ENCODE measurements around the gene APOA4. TPM values are rescaled to one million over a fixed set of nuclear protein-coding genes. Genes with fewer than 3 reads are reported as not detected.

APOA4 gene
- total and polyA plus RNA-seq, 2 donors (not counting 1 experiment from before 2014, with no cell fraction given), result not detected

GRCh38 chr11:116868066-116868465, 45.0 kb upstream of the APOA4 start:
- Histone ChIP-seq H3K4me3 (ENCODE audit: control extremely low read depth in 1 of 5, extremely low read depth in 1 of 5, insufficient read depth in 1 of 5, low read depth in 2 of 5, low read length in 4 of 5) (no peak overlapping the region), H3K36me3 (replicated peaks in 1 of 2; ENCODE audit: control extremely low read depth in 1 of 2, control insufficient read depth in 1 of 2, extremely low read depth in 1 of 2, insufficient read depth in 2 of 2, low read length in 1 of 2) (peaks cover 11 to 96% of the 10 kb centered on the region in 2 experiments), H3K27ac (ENCODE audit: low read length in 2 of 2) (no peak overlapping the region), H2AFZ (ENCODE audit: insufficient read depth, low read depth, low read length, poor library complexity, severe bottlenecking) (no peak overlapping the region), H3K4me2 (replicated peaks; ENCODE audit: low read depth, low read length, poor library complexity, severe bottlenecking) (no peak overlapping the region), H4K20me1 (ENCODE audit: control insufficient read depth, insufficient read depth, low read length, poor library complexity, severe bottlenecking) (no peaks in the 10 kb centered on the region), H3K79me2 (ENCODE audit: control insufficient read depth, insufficient read depth, low read length) (no peaks in the 10 kb centered on the region), H3K4me1 (ENCODE audit: control insufficient read depth in 2 of 2, insufficient read depth in 2 of 2, low read length in 2 of 2) (no peaks in the 10 kb centered on the region), H3K9me3 (ENCODE audit: control extremely low read depth in 1 of 3, control insufficient read depth in 2 of 3, insufficient read depth in 1 of 3, low read length in 2 of 3) (no peaks in the 10 kb centered on the region), H3K27me3 (replicated peaks in 1 of 4; ENCODE audit: control extremely low read depth in 1 of 4, control insufficient read depth in 3 of 4, insufficient read depth in 4 of 4, low read length in 3 of 4) (no peaks in the 10 kb centered on the region), H3K9ac (ENCODE audit: low read length) (no peak overlapping the region)
- DNase-seq (no peak), ATAC-seq (ENCODE audit: low read depth) (no peak)
- no peak overlapping the region for H3K27ac Mint-ChIP-seq
- no peak overlapping the region for H3K4me3 Mint-ChIP-seq
- TF ChIP-seq CTCF (IDR thresholded peaks at IDR 0.05) (no peak), EZH2 (IDR thresholded peaks at IDR 0.05; ENCODE audit: borderline replicate concordance, insufficient read depth, low read depth, low read length, poor library complexity, severe bottlenecking) (no peak)
- no peaks in the 10 kb centered on the region for H3K4me1 Mint-ChIP-seq
- POLR2A ChIA-PET, result no interaction called here
- intact Hi-C loops (cut with micrococcal nuclease), result no loop called here
- H3K9me3 Mint-ChIP-seq (ENCODE audit: insufficient read depth), result no peaks in the 10 kb centered on the region
- CTCF ChIA-PET, result interaction anchor here (4.0 kb wide), 1 partner anchor 12 kb away, joined by 11 read pairs; no protein-coding TSS in a partner anchor
- WGBS (ENCODE audit: insufficient coverage), result 100% methylated on average over 3 of the region's 3 CpGs
- H3K27me3 Mint-ChIP-seq, result no peaks in the 10 kb centered on the region

- Histone ChIP-seq H3K9ac (ENCODE audit: low read length) (no peak overlapping the region), H2AFZ (ENCODE audit: insufficient read depth, low read depth, low read length, poor library complexity, severe bottlenecking) (no peak overlapping the region), H3K4me2 (replicated peaks; ENCODE audit: low read depth, low read length, poor library complexity, severe bottlenecking) (no peak overlapping the region), H3K4me1 (ENCODE audit: control insufficient read depth in 2 of 2, insufficient read depth in 2 of 2, low read length in 2 of 2) (no peaks in the 10 kb centered on the region), H3K4me3 (ENCODE audit: control extremely low read depth in 1 of 5, extremely low read depth in 1 of 5, insufficient read depth in 1 of 5, low read depth in 2 of 5, low read length in 4 of 5) (no peak overlapping the region), H3K27ac (ENCODE audit: low read length in 2 of 2) (no peak overlapping the region), H3K27me3 (replicated peaks in 1 of 4; ENCODE audit: control extremely low read depth in 1 of 4, control insufficient read depth in 3 of 4, insufficient read depth in 4 of 4, low read length in 3 of 4) (no peaks in the 10 kb centered on the region), H3K79me2 (ENCODE audit: control insufficient read depth, insufficient read depth, low read length) (no peaks in the 10 kb centered on the region), H4K20me1 (ENCODE audit: control insufficient read depth, insufficient read depth, low read length, poor library complexity, severe bottlenecking) (no peaks in the 10 kb centered on the region), H3K36me3 (replicated peaks in 1 of 2; ENCODE audit: control extremely low read depth in 1 of 2, control insufficient read depth in 1 of 2, extremely low read depth in 1 of 2, insufficient read depth in 2 of 2, low read length in 1 of 2) (peaks cover 8 to 95% of the 10 kb centered on the region in 2 experiments), H3K9me3 (ENCODE audit: control extremely low read depth in 1 of 3, control insufficient read depth in 2 of 3, insufficient read depth in 1 of 3, low read length in 2 of 3) (no peaks in the 10 kb centered on the region)
- POLR2A ChIA-PET, result no interaction called here
- 100% methylated on average over 11 of the region's 11 CpGs for WGBS (ENCODE audit: insufficient coverage)
- Mint-ChIP-seq H3K27ac (no peak overlapping the region), H3K4me3 (no peak overlapping the region), H3K4me1 (no peaks in the 10 kb centered on the region), H3K27me3 (no peaks in the 10 kb centered on the region), H3K9me3 (ENCODE audit: insufficient read depth) (no peaks in the 10 kb centered on the region)
- DNase-seq, result no peak
- no peak for TF ChIP-seq CTCF (IDR thresholded peaks at IDR 0.05)
- TF ChIP-seq EZH2 (IDR thresholded peaks at IDR 0.05; ENCODE audit: borderline replicate concordance, insufficient read depth, low read depth, low read length, poor library complexity, severe bottlenecking), result no peak
- no peak for ATAC-seq (ENCODE audit: low read depth)
- intact Hi-C loops (cut with micrococcal nuclease), result no loop called here
- CTCF ChIA-PET, result interaction anchor here (1.1 to 4.0 kb wide), 3 partner anchors 12 to 238 kb away, joined by 3 to 11 read pairs (median 6); partner anchors contain the start of gene APOA5
Observed at GRCh38 chr11:116867619-116868018, 44.5 kb upstream of the APOA4 start.
